ENCODE results near the gene UGT1A9. TPM values are rescaled to one million over a fixed set of nuclear protein-coding genes. Genes with fewer than 3 reads are reported as not detected.
"Not testable (repeated sequence)": the region's sequence is repeated elsewhere in the genome, so short reads cannot be mapped to it uniquely, and the experiment has no call there.

The UGT1A9 gene
- total RNA-seq, 1 donor: under 0.01 TPM

DNA sequence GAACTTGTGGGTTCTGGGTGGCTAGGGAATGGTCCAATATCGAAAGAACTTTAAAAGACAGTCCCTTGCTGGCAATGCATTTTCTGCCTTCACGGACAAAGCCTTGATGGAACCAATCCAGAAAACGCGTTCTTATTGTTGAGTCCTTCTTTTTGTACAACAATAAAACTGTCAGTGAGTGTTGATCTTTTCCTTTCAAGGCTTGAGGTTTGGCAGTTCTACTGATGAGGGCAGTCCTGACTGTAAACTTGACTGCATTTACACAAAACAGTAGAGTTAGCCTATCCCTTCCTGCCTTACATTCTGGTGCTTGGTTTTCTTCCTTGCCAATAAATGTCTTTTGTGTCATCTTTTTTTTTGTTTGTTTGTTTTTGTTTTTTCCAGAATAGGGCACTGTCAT, 7.5 kb downstream of the UGT1A9 start:
- DNase-seq (ENCODE audit: low read depth in 2 of 3, low spot score in 2 of 3): no peak

DNA sequence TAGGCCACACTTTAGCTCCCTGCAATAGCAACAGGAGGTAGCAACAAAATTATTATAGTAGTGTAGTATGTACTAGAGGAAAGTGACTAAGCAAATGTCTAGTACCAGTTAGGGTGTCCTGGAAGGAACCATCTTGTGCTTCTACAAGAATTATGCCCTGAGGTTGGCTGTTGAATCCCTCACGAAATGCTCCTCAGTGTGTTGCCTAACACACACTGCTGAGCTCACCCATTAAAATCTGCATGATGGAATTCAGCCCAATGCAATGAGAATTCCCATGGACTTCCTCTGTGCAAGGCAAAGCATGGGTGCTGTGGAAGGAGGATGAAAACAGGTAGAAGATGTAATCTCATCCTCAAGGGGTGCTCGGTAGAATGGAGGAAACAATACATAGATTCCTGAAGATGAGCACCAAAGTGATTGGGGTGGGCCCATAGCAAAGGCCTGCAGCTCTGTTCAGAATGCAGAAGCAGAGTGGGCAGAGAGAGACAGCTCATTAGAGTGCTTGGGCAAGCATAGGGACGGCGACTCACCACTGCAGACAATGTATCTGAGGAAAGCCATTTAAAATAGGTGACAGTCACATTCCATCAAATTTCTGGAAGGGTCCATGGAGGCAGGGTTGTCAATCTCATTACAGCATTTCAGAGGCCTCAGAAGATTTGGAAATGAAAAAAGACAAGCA, 8.8 kb downstream of the UGT1A9 start:
- DNase-seq (ENCODE audit: low read depth in 2 of 3, low spot score in 2 of 3): no peak

- DNase-seq (ENCODE audit: low read depth in 2 of 3, low spot score in 2 of 3): no peak
Measured at GRCh38 chr2:233681521-233682099, 9.9 kb downstream of the UGT1A9 start, which contains the start of gene UGT1A7. Gene UGT1A7, plus strand, starts transcription at chr2:233681901. Its CDS starts 37 bp downstream, at chr2:233681938.

GRCh38 chr2:233684640-233685039, 12.9 kb downstream of the UGT1A9 start:
- no peak for DNase-seq (ENCODE audit: low read depth in 2 of 3, low spot score in 2 of 3)

GRCh38 chr2:233686928-233687327, 15.2 kb downstream of the UGT1A9 start:
- DNase-seq (ENCODE audit: low read depth in 2 of 3, low spot score in 2 of 3): no peak

GRCh38 chr2:233688341-233688740, 16.6 kb downstream of the UGT1A9 start:
- DNase-seq (ENCODE audit: low read depth in 2 of 3, low spot score in 2 of 3): no peak

GRCh38 chr2:233689031-233689430, 17.3 kb downstream of the UGT1A9 start:
- DNase-seq (ENCODE audit: low read depth in 2 of 3, low spot score in 2 of 3): peak in 1 of 3 donors; percentile 26

DNA sequence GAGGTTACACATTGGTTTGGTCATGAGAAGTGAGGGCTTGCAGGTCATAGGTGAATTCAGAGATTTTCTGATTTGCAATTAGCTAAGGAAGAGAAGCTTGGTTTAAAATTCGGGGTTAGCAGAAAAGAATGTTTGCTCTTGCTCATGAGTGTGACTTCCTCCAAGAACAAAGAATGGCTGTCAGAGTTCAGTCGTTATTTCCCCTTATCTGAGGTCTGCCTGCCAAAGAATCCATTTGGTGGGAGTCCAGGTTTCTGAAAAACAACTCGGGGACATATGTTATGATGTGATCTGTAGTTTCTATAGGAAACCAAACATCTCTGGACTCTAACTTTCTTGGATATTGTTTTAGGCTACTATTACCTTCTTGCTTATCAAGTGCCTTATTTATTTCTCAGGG, 17.8 kb downstream of the UGT1A9 start:
- peak in 1 of 3 donors; percentile 42 for DNase-seq (ENCODE audit: low read depth in 2 of 3, low spot score in 2 of 3)

DNA sequence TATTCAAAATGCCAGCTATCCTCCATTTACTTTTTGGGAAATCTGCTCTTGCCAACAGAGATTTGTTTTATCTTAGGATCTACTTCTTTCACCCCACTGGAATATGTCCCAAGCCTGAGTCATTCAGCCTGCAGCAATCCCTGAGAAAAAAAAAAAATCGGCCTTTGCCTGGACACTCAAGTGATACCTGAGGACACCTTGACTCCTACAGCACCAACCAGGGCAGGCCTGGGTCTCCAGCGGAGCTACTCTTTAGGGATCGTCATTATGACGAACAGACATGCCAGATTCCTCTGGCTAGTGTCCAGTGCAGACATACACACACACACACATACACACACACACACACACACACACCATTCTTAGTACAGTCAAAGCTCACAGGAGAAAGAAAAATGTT, 18.7 kb downstream of the UGT1A9 start:
- no peak for DNase-seq (ENCODE audit: low read depth in 2 of 3, low spot score in 2 of 3)

- no peak for DNase-seq (ENCODE audit: low read depth in 2 of 3, low spot score in 2 of 3)
Measured at GRCh38 chr2:233691443-233692433, 20.0 kb downstream of the UGT1A9 start.

DNA sequence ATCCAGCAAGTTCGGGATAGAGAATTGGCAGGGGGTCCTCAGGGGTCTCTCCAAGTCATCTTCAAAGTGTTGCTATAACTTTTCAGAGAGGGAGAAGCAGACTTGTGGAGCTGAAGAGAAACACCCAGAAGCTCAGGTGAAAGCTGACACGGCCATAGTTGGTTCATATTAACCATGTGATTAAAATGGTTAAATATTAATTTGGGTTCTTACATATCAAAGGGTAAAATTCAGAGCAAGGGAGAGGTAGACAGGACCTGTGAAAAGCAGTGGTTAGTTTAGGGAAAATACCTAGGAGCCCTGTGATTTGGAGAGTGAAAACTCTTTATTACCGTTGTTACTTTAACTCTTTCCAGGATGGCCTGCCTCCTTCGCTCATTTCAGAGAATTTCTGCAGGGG, 20.9 kb downstream of the UGT1A9 start, which contains the start of gene UGT1A6:
TSS of gene UGT1A6 (plus strand) at position 243 of the 400 bp plus-strand sequence. CDS start at position 358, 115 bp downstream.
- DNase-seq (ENCODE audit: low read depth in 2 of 3, low spot score in 2 of 3): no peak

- no peak for DNase-seq (ENCODE audit: low read depth in 2 of 3, low spot score in 2 of 3)
Measured at GRCh38 chr2:233693963-233694362, 22.3 kb downstream of the UGT1A9 start.

DNA sequence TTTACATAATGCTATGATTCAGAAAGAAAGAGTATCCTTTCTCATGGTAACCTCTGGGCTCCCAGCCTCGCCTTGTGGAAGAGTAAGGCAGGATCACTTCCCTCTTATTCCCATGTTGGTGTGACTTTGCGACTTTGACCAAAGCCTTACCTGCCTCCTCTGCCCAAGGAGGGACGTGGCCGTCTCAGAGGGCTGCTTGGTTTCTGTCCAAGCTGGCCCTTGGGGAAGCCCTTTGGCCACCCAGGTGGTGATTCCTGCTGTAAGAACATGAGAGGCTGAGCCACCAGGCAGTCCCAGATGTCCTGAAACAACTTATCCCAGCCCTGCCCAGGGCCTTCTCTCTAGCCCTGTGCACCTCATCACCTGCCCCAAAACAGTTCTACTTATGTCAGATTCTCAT, 27.0 kb downstream of the UGT1A9 start:
- no peak for DNase-seq (ENCODE audit: low read depth in 2 of 3, low spot score in 2 of 3)

GRCh38 chr2:233699424-233700027, 27.8 kb downstream of the UGT1A9 start:
- DNase-seq (ENCODE audit: low read depth in 2 of 3, low spot score in 2 of 3): no peak

DNA sequence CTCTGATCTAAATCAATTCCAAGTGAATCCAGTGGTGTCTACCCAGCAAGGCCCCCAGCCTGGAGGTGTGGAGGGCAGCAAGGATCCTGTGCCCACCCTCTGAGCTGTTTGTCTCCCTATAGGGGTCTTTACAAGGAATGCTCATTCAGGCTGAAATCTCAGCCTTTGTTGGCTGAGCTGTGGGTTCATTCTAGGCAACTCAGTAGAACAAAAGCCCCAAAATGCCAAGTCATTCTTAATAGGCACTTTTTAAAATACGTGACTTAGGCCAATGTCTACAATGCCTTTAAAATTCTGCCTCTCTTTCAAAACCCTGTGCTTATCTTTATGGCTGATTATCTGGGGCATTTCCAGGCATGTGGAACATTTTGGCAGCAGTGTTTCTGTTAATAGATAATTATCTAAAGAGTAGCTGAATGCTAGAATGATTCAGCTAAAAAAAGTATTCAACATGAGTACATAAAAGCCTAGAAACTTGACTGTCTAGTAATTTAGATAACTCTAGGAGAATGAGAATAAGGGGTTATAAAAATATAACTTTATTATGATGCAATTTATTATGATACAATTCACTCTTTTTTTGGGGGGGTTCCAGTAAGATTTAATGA, 28.4 kb downstream of the UGT1A9 start:
- DNase-seq (ENCODE audit: low read depth in 2 of 3, low spot score in 2 of 3): peak in 2 of 3 donors; percentile 48 to 84

GRCh38 chr2:233700842-233701241, 29.1 kb downstream of the UGT1A9 start:
- not testable (repeated sequence) for DNase-seq (ENCODE audit: low read depth in 2 of 3, low spot score in 2 of 3)

DNA sequence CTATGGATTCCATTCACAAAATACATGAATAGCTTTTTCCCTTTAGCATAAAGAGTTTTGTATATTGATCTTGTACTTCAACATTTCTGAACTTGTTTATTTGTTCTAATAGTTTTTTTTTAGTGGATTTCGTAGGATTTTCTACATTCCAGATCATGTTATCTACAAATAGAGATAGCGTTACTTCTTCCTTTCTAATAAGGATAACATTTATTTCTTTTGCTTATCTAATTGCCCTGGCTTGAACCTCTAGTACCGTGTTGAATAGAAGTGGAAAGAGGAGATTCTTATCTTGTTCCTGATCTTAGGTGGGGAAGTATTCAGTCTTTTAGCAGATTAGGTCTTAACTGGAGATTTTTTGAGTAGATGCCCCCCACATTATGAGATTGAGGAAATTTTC, 30.5 kb downstream of the UGT1A9 start:
- no peak for DNase-seq (ENCODE audit: low read depth in 2 of 3, low spot score in 2 of 3)

GRCh38 chr2:233705911-233706506, 34.3 kb downstream of the UGT1A9 start:
- DNase-seq (ENCODE audit: low read depth in 2 of 3, low spot score in 2 of 3): no peak

- DNase-seq (ENCODE audit: low read depth in 2 of 3, low spot score in 2 of 3): no peak
Measured at GRCh38 chr2:233706720-233707119, 35.0 kb downstream of the UGT1A9 start.
